G401 (cell line): ENCODE data around the gene RPS27. TPM values are rescaled to one million over a fixed set of nuclear protein-coding genes. Genes with fewer than 3 reads are reported as not detected.

ENCODE experiments used
- DNase-seq: peaks from one replicate; pipeline ENCODE4 v3.0.0-alpha.2; 2015; ENCODE audit warnings: low spot score
- in situ Hi-C: cut with HindIII; loops from 2 replicates; pipeline ENCODE4 v1.10.0; 2016; ENCODE audit warnings: low sequenced_read_pairs, mixed read lengths
- total RNA-seq: library from RNA; depleted of rRNA; stranded (reverse); fragments of >200 nt; shearing (Covaris generic); gene quantifications from 2 replicates; pipeline ENCODE4 v1.2.3, GENCODE V29; 2014

RPS27 gene
- total RNA-seq, 1 experiment from 2014 or later: 2,657 TPM

- DNase-seq: no peak
- in situ Hi-C loops: no loop called here
These were observed 31.7 kb upstream of the RPS27 start for GRCh38 chr1:153958961-153959260.

DNA sequence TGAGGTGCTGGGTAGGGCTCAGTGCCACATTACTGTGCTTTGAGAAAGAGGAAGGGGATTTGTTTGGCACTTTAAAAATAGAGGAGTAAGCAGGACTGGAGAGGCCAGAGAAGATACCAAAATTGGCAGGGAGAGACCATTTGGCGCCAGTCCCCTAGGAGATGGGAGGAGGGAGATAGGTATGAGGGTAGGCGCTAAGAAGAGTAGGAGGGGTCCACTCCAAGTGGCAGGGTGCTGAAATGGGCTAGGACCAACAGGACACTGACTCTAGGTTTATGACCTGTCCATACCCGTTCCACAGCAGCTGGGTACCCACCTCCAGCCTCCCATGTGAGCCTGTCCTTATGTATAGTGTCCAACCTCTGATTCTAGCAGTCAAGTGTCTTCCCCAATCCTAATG is 31.1 kb upstream of the RPS27 start:
- in situ Hi-C loops: no loop called here
- no peak for DNase-seq

DNA sequence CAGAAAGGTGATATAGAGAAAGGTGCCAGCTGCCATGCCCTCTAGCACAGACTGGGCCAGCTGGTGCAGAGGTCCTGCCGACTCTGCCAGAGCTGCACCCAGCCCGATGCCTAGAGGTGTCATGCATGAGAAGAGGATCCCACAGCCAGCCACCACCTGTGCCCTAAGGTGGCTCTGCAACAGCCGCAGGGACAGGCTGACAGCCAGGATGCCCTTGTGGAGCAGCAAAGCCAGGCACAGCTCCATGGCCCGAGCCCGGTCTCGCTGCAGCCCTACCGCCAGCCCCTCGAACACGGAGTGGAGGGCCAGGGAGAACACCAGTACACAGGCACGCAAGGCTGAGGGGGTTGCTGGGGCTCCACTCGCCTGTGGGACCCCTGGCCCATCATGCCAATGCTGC is 30.4 kb upstream of the RPS27 start:
- in situ Hi-C loops: no loop called here

DNA sequence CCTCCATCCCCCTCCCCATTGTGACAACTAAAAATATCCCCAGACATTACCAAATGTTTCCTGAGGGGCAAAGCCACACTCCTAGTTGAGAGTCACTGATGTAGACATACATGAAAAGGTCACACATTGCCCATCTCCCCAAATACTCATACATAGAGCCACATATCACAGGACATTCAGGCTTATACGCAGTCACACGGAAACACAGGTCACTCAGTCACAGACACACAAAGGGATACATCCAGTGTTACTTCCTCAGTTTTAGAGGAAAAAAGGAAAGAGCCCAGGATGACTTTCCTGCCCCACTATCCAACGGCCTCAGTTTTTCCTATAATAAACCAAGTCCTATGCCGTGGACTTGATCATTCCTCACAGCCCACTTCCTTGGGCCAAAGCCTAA is 29.1 kb upstream of the RPS27 start:
- in situ Hi-C loops: no loop called here

More for the DNA sequence above, 30.4 kb upstream of the RPS27 start:
- DNase-seq: no peak

GRCh38 chr1:153962088-153963029 is 28.2 kb upstream of the RPS27 start:
- no peak for DNase-seq
- in situ Hi-C loops: no loop called here

More for the DNA sequence above, 29.1 kb upstream of the RPS27 start:
- no peak for DNase-seq

- DNase-seq: peak; percentile 99
- in situ Hi-C loops: no loop called here
These were observed 27.3 kb upstream of the RPS27 start, which contains the start of gene SLC39A1 for GRCh38 chr1:153963030-153963849. Gene SLC39A1 (minus strand): TSS chr1:153963537. CDS start chr1:153962715, 822 bp downstream.

DNA sequence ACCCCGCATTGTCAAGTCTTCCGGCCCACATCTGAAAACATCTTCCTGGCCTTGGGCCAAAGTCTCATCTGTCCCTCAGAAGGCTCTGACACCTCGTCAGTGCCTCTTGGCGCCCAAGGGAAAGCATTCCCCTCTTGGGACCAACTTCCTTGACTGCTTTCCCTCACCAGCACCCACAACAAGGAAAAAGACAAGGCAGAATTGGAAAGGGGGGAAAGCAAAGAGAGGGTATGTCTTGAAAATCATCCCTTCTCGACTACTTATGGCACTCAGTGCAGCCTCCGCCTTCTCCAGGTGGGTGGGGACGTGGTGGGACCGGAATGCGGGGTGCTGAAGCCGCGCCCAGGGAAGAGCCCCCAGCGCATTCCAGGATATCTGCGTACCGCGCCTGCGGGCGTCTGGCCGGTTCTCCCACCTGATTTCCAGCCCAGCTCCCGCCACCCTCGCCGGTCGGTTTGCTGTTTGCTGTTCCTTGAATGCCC is 26.7 kb upstream of the RPS27 start:
- DNase-seq: no peak
- in situ Hi-C loops: no loop called here

DNA sequence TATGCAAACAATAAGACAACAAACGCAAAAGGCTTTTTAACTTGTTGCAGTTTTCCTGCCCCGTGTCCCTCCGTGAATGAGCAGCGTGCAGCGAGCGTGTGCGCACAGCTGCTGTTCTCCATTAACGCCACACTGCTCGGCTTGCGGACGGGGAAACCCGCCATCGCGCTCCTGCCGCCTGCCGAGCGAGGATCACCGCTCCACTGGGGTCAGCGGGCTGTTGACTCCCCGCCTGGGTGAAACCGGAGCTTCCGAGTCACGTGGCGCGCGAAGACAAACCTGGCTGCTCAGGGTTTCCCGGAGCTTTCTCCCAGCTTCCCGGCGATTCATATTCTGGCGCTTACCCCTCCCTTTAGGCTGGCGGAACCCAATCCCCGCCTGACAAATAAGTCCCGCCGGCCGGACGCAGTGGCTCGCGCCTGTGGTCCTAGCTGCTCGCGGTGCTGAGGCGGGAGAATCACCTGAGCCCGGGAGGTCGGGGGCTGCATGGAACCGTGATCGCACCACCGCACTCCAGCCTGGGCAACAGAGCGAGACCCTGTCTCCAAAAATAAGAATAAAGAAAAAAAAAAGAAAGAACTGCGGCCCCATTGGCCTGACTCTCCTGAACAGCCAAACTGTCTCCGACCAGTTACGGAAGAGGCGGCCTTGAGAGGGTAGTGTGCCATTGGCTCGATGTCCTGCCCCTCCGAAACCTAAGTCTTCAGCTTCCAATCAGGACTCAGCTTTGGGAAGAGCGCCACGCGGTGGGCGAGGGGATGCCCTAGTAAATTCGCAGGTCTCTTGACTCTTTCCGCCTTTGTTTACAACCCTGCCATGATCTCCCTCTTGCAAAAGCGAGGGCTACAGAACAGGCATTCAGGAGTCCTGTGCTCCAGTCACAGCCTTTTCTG is 23.2 kb upstream of the RPS27 start, which contains the start of gene CREB3L4:
Gene CREB3L4 (plus strand): TSS at position 796 of the 893 bp plus-strand sequence. CDS start 624 bp downstream, outside the sequence.
- in situ Hi-C loops: no loop called here
- peak; percentile 99 for DNase-seq

DNA sequence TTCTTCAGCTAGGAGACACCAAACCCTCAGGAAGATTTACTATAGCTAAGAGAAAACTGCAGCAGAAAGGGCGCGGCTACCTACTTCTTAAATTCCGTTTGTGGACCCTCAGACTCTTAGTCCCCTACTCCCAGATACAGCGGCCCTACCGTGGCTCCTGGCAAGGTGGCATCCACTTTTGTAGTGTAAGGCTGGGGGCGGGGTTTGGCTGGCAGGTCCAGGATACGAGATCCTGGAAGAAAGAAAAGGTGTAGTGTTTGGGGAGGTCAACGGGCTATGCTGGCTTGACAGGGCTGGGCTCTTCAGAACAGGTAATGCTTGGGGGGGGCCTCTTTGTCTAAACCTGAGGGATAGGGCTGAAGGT is 22.6 kb upstream of the RPS27 start:
- in situ Hi-C loops: no loop called here
- DNase-seq: peak; percentile 72

- in situ Hi-C loops: no loop called here
- DNase-seq: no peak
These were observed 22.2 kb upstream of the RPS27 start for GRCh38 chr1:153968408-153968807.

DNA sequence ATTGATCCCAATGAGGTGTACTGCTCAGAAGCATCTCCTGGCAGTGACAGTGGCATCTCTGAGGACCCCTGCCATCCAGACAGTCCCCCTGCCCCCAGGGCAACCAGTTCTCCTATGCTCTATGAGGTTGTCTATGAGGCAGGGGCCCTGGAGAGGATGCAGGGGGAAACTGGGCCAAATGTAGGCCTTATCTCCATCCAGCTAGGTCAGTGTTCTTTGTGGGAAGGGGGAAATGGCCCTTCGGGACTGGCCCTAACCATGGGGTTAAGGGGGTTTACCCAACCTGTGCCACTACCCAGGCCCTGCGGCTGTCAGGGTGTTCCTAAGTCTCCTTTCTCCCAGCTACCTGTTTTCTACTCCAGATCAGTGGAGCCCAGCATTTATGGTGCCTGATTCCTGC is 21.6 kb upstream of the RPS27 start:
- no peak for DNase-seq
- in situ Hi-C loops: no loop called here

- no peak for DNase-seq
- in situ Hi-C loops: no loop called here
These were observed 20.2 kb upstream of the RPS27 start for GRCh38 chr1:153970346-153970745.

- in situ Hi-C loops: no loop called here
- DNase-seq: no peak
These were observed 17.5 kb upstream of the RPS27 start for GRCh38 chr1:153973071-153973470.

GRCh38 chr1:153973525-153973924 is 17.0 kb upstream of the RPS27 start:
- in situ Hi-C loops: no loop called here

GRCh38 chr1:153976819-153977249 is 13.7 kb upstream of the RPS27 start:
- no peak for DNase-seq
- in situ Hi-C loops: no loop called here

More at GRCh38 chr1:153973525-153973924, 17.0 kb upstream of the RPS27 start:
- DNase-seq: no peak

GRCh38 chr1:153977250-153978240 is 13.0 kb upstream of the RPS27 start, which contains the start of gene JTB:
Gene JTB (minus strand): TSS chr1:153977674. CDS start chr1:153977252, 422 bp downstream.
- DNase-seq: peak; percentile 91
- in situ Hi-C loops: no loop called here

GRCh38 chr1:153978274-153978909 is 12.2 kb upstream of the RPS27 start:
- in situ Hi-C loops: no loop called here
- no peak for DNase-seq
